Measurements from ENCODE around the gene CHST9.

GRCh38 chr18:27057519-27058234 is 127.4 kb downstream of the CHST9 start:
- TF ChIP-seq POLR2A (IDR thresholded peaks at IDR 0.05; ENCODE audit: low read depth, low read length) (no peak), CTCF (IDR thresholded peaks at IDR 0.05; ENCODE audit: extremely low read depth in 1 of 2, insufficient read depth in 1 of 2, low read depth in 1 of 2, low read length in 2 of 2) (no peak), MYC (IDR thresholded peaks at IDR 0.05; ENCODE audit: low read depth, low read length) (no peak), EZH2 (IDR thresholded peaks at IDR 0.05; ENCODE audit: borderline replicate concordance, low read depth, low read length, severe bottlenecking) (no peak), MAX (IDR thresholded peaks at IDR 0.05; ENCODE audit: insufficient read depth, insufficient read length) (no peak), POLR2AphosphoS5 (IDR thresholded peaks at IDR 0.05; ENCODE audit: insufficient read depth, low read depth, low read length) (no peak), JUN (IDR thresholded peaks at IDR 0.05; ENCODE audit: borderline replicate concordance, insufficient read depth, insufficient read length, low read depth) (no peak)

Data from endothelial cell of umbilical vein (primary cell).